H9 (cell line): ENCODE results near the gene ARL2BP. TPM values are rescaled to one million over a fixed set of nuclear protein-coding genes. Genes with fewer than 3 reads are reported as not detected.

Source experiments
- DNase-seq: peaks from one replicate; pipeline ENCODE4 v3.0.0-alpha.2; 2017
- H2AFZ ChIP-seq: one replicate; pipeline ENCODE4 v1.6.1; 2013; ENCODE audit warnings: mild to moderate bottlenecking, low read length, control low read depth, moderate library complexity
- H2AK5ac ChIP-seq: 2 replicates; pipeline ENCODE4 v1.6.1; 2013; ENCODE audit warnings: low read length, control low read depth, mixed read lengths; ENCODE audit not compliant: insufficient read length
- H2BK120ac ChIP-seq: one replicate; pipeline ENCODE4 v1.6.1; 2013; ENCODE audit warnings: low read depth, mild to moderate bottlenecking, low read length, control low read depth, inconsistent platforms; ENCODE audit not compliant: poor library complexity, severe bottlenecking
- H2BK12ac ChIP-seq: 2 replicates; pipeline ENCODE4 v1.6.1; 2013; ENCODE audit warnings: low read length, control low read depth, mixed read lengths, low read depth; ENCODE audit not compliant: insufficient read length
- H2BK15ac ChIP-seq: 2 replicates; pipeline ENCODE4 v1.6.1; 2013; ENCODE audit warnings: low read depth, low read length, control low read depth
- H2BK20ac ChIP-seq: one replicate; pipeline ENCODE4 v1.6.1; 2013; ENCODE audit warnings: low read depth, mild to moderate bottlenecking, low read length, control low read depth, inconsistent platforms; ENCODE audit not compliant: poor library complexity, severe bottlenecking
- H2BK5ac ChIP-seq: 2 replicates; pipeline ENCODE4 v1.6.1; 2013; ENCODE audit warnings: low read length, control low read depth, mixed read lengths; ENCODE audit not compliant: insufficient read length
- H3K14ac ChIP-seq: 2 replicates; pipeline ENCODE4 v1.6.1; 2013; ENCODE audit warnings: low read length, control low read depth; ENCODE audit not compliant: insufficient read depth
- H3K18ac ChIP-seq: 2 replicates; pipeline ENCODE4 v1.6.1; 2013; ENCODE audit warnings: low read depth, mild to moderate bottlenecking, mixed read lengths, low read length, control low read depth; ENCODE audit not compliant: insufficient read length
- H3K23ac ChIP-seq: 2 replicates; pipeline ENCODE4 v1.6.1; 2013; ENCODE audit warnings: low read length, control low read depth, mixed read lengths, low read depth; ENCODE audit not compliant: insufficient read length
- H3K23me2 ChIP-seq: 2 replicates; pipeline ENCODE4 v1.6.1; 2013; ENCODE audit warnings: low read depth, mild to moderate bottlenecking, mixed read lengths, low read length, control low read depth; ENCODE audit not compliant: insufficient read length, poor library complexity, severe bottlenecking
- H3K27ac ChIP-seq: 2 replicates; pipeline ENCODE4 v1.5.1; 2013; ENCODE audit warnings: low read length, control low read depth, mixed read lengths, low read depth; ENCODE audit not compliant: insufficient read length
- H3K27me3 ChIP-seq: 2 replicates; pipeline ENCODE4 v1.6.1; 2013; ENCODE audit warnings: low read length, control low read depth, inconsistent platforms; ENCODE audit not compliant: insufficient read depth
- H3K4ac ChIP-seq: 2 replicates; pipeline ENCODE4 v1.6.1; 2013; ENCODE audit warnings: low read depth, mild to moderate bottlenecking, control low read depth, inconsistent platforms, low read length, moderate library complexity
- H3K4me1 ChIP-seq: 2 replicates; pipeline ENCODE4 v1.6.1; 2013; ENCODE audit warnings: low read length, control low read depth, inconsistent platforms; ENCODE audit not compliant: insufficient read depth
- H3K4me2 ChIP-seq: 2 replicates; pipeline ENCODE4 v1.6.1; 2013; ENCODE audit warnings: low read length, control low read depth, mixed read lengths; ENCODE audit not compliant: insufficient read length, insufficient read depth
- H3K56ac ChIP-seq: 2 replicates; pipeline ENCODE4 v1.6.1; 2013; ENCODE audit warnings: low read depth, mild to moderate bottlenecking, mixed read lengths, low read length, control low read depth; ENCODE audit not compliant: insufficient read length
- H3K79me1 ChIP-seq: 2 replicates; pipeline ENCODE4 v1.6.1; 2013; ENCODE audit warnings: low read depth, mild to moderate bottlenecking, moderate library complexity, low read length, control low read depth, inconsistent platforms; ENCODE audit not compliant: insufficient read depth, poor library complexity, severe bottlenecking
- H3K79me2 ChIP-seq: 2 replicates; pipeline ENCODE4 v1.6.1; 2013; ENCODE audit warnings: low read length, control low read depth, inconsistent platforms; ENCODE audit not compliant: insufficient read depth
- H3K9ac ChIP-seq: 2 replicates; pipeline ENCODE4 v1.6.1; 2013; ENCODE audit warnings: low read length, control low read depth, mixed read lengths; ENCODE audit not compliant: insufficient read length; ENCODE audit errors: extremely low read depth
- H3K9me3 ChIP-seq: one replicate; pipeline ENCODE4 v1.6.1; 2013; ENCODE audit warnings: low read depth, low read length, inconsistent platforms; ENCODE audit not compliant: control insufficient read depth
- H3T11ph ChIP-seq: one replicate; pipeline ENCODE4 v1.6.1; 2013; ENCODE audit warnings: mild to moderate bottlenecking, low read length, control low read depth, inconsistent platforms
- H4K20me1 ChIP-seq: one replicate; pipeline ENCODE4 v1.6.1; 2013; ENCODE audit not compliant: control insufficient read depth, insufficient read length, insufficient read depth
- H4K5ac ChIP-seq: 2 replicates; pipeline ENCODE4 v1.6.1; 2013; ENCODE audit warnings: low read depth, mild to moderate bottlenecking, mixed read lengths, low read length, control low read depth; ENCODE audit not compliant: insufficient read length
- H4K8ac ChIP-seq: replicated peaks from 2 replicates; pipeline ENCODE4 v1.6.1; 2013; ENCODE audit warnings: low read length, control low read depth, mixed read lengths, low read depth; ENCODE audit not compliant: insufficient read length
- H4K91ac ChIP-seq: 2 replicates; pipeline ENCODE4 v1.6.1; 2013; ENCODE audit warnings: low read depth, mild to moderate bottlenecking, moderate library complexity, mixed read lengths, low read length, control low read depth; ENCODE audit not compliant: insufficient read length
- H3K27ac Mint-ChIP-seq, 3 experiments: 2 replicates in 2 of 3; 3 replicates in 1 of 3; pipeline ENCODE4 v1.8.0; 2020 to 2021; ENCODE audit warnings: mixed read lengths in 3 of 3, mild to moderate bottlenecking in 1 of 3, moderate library complexity in 1 of 3
- H3K27me3 Mint-ChIP-seq: 2 replicates; pipeline ENCODE4 v1.8.0; 2021; ENCODE audit warnings: low read depth, mild to moderate bottlenecking, moderate library complexity, mixed read lengths
- H3K36me3 Mint-ChIP-seq, 3 experiments: 2 replicates in 2 of 3; 3 replicates in 1 of 3; pipeline ENCODE4 v1.8.0; 2020 to 2021; ENCODE audit warnings: low read depth in 3 of 3, mixed read lengths in 3 of 3; ENCODE audit not compliant: insufficient read depth in 1 of 3
- H3K4me1 Mint-ChIP-seq, 2 experiments: 2 replicates each; pipeline ENCODE4 v1.8.0; 2020; ENCODE audit warnings: mixed read lengths in 2 of 2
- H3K4me3 Mint-ChIP-seq, 2 experiments: 2 replicates in 1 of 2; 3 replicates in 1 of 2; pipeline ENCODE4 v1.8.0; 2020 to 2021; ENCODE audit warnings: mild to moderate bottlenecking in 2 of 2, mixed read lengths in 2 of 2, moderate library complexity in 1 of 2
- H3K9me3 Mint-ChIP-seq, 2 experiments: 2 replicates in 1 of 2; 3 replicates in 1 of 2; pipeline ENCODE4 v1.8.0; 2020; ENCODE audit warnings: mild to moderate bottlenecking in 2 of 2, mixed read lengths in 2 of 2, moderate library complexity in 1 of 2
- CTCF ChIP-seq: fragments of 200-600 bp; sonication (generic); conservative IDR thresholded peaks from 3 replicates; pipeline ENCODE4 v1.8.0; 2021; ENCODE audit warnings: antibody characterized with exemption, mild to moderate bottlenecking
- whole genome bisulfite sequencing: extraction: QIAGEN DNeasy Blood & Tissue Kit; methylation state at CpG from one replicate; pipeline ENCODE4 v1.1.7; 2013; ENCODE audit warnings: missing lambda C conversion rate, low lambda C conversion rate, mixed read lengths; ENCODE audit not compliant: insufficient read length; ENCODE audit errors: extremely low coverage; 5-methylcytosine and 5-hydroxymethylcytosine counted together
- total RNA-seq: library from RNA; stranded (reverse); gene quantifications from 2 replicates; pipeline ENCODE4 v1.2.1, GENCODE V29; 2021

The ARL2BP gene
- total RNA-seq, 1 experiment from 2014 or later, result 18.0 TPM

DNA sequence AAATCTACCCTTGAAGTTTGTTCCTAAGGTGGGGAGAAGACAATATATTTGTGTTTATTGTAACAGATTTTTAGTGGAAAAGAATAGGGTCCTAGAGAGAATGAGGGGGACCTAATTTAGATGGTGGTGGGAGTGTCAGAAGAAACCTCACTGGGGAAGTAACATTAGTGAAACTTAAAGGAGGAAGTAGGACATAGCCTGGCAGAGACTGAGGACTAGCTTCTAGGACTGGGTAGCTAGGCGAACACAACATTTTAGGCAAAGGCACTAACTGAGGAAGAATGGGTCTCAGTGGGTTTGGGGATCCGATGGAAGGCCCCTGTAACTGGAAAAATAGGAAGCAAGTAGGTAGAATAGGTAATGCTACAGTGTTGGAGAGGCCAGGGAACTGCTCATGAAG is 4.2 kb upstream of the ARL2BP start:
- no peak for DNase-seq
- H3K23me2 ChIP-seq, result peaks cover 4% of the 10 kb centered on the region
- no peaks in the 10 kb centered on the region for H4K20me1 ChIP-seq
- H3K4ac ChIP-seq, result no peak overlapping the region
- H2AFZ ChIP-seq, result no peak overlapping the region
- no peaks in the 10 kb centered on the region for H3K79me2 ChIP-seq
- peak overlapping the region in 1 of 3 experiments; percentile 5; a peak in 2 of 7 replicates for H3K27ac Mint-ChIP-seq
- H2BK20ac ChIP-seq, result no peak overlapping the region
- no peak overlapping the region for H3K23ac ChIP-seq
- no peak overlapping the region for H3T11ph ChIP-seq
- no peak overlapping the region for H2BK120ac ChIP-seq
- H4K91ac ChIP-seq, result no peak overlapping the region
- H3K4me1 Mint-ChIP-seq, result peaks cover 7 to 12% of the 10 kb centered on the region in 2 experiments
- H2BK12ac ChIP-seq, result no peak overlapping the region
- no peak overlapping the region for H3K14ac ChIP-seq
- H3K27ac ChIP-seq, result no peak overlapping the region
- H3K36me3 Mint-ChIP-seq, result peaks cover 5 to 18% (median 16%) of the 10 kb centered on the region in 3 experiments; a peak in 5 of 7 replicates
- no peak overlapping the region for H4K5ac ChIP-seq
- H2AK5ac ChIP-seq, result no peak overlapping the region
- H3K9me3 ChIP-seq, result no peaks in the 10 kb centered on the region
- H3K4me1 ChIP-seq, result no peaks in the 10 kb centered on the region
- H2BK5ac ChIP-seq, result no peak overlapping the region
- H3K56ac ChIP-seq, result no peak overlapping the region
- H3K18ac ChIP-seq, result no peak overlapping the region
- H3K79me1 ChIP-seq, result no peaks in the 10 kb centered on the region
- no peaks in the 10 kb centered on the region for H3K27me3 ChIP-seq
- TF ChIP-seq CTCF, result no peak
- no peak overlapping the region for H3K9ac ChIP-seq
- H3K4me2 ChIP-seq, result no peak overlapping the region
- no peaks in the 10 kb centered on the region; the same call in 1 of the 2 replicates for H3K27me3 Mint-ChIP-seq
- no peak overlapping the region for H2BK15ac ChIP-seq
- H3K4me3 Mint-ChIP-seq, result no peak overlapping the region
- H3K9me3 Mint-ChIP-seq, result no peaks in the 10 kb centered on the region
- WGBS, result no CpG with 5 or more reads among the region's 2 CpGs
- H4K8ac ChIP-seq, result no peak overlapping the region
